MM.1S (cell line): ENCODE data around the gene MESD.

Experiments
- CTCF ChIP-seq: fragments of 300-600 bp; sonication (generic); IDR thresholded peaks from 2 replicates; pipeline ENCODE4 v1.5.1; 2016; ENCODE audit warnings: antibody characterized with exemption, low read length, mixed read lengths
- EZH2 ChIP-seq: fragments of 300-600 bp; sonication (generic); optimal IDR thresholded peaks from 2 replicates; pipeline ENCODE3; 2017; ENCODE audit warnings: low read depth, mild to moderate bottlenecking, antibody characterized with exemption, low read length, mixed read lengths

GRCh38 chr15:80948651-80949292 is 40.8 kb downstream of the MESD start:
- TF ChIP-seq EZH2: no peak
- no peak for TF ChIP-seq CTCF
